ENCODE measurements around the gene SGTA. TPM values are rescaled to one million over a fixed set of nuclear protein-coding genes. Genes with fewer than 3 reads are reported as not detected.

Gene SGTA
- total and polyA plus RNA-seq, 7 donors = 63.4 to 186 (median 99.1) TPM

GRCh38 chr19:2728783-2729387, 54.2 kb downstream of the SGTA start:
- ATAC-seq (no peak), DNase-seq (no peak)
- H3K36me3 ChIP-seq (ENCODE audit: insufficient read depth in 1 of 2, low read depth in 1 of 2) = peaks cover 0 to 12% of the 10 kb centered on the region in 2 donors
- no peak overlapping the region for H3K27ac ChIP-seq
- 74 to 77% (median 77%) methylated on average over 23 of the region's 23 CpGs for WGBS, 3 donors
- H3K4me1 ChIP-seq = no peaks in the 10 kb centered on the region
- no peaks in the 10 kb centered on the region for H3K9me3 ChIP-seq
- TF ChIP-seq CTCF (IDR thresholded peaks at IDR 0.05) = no peak
- H3K27me3 ChIP-seq (ENCODE audit: insufficient read depth in 3 of 3, low read length in 2 of 3) = peaks cover 0 to 26% (median 11%) of the 10 kb centered on the region in 3 donors
- no peak overlapping the region for H3K4me3 ChIP-seq
- intact Hi-C loops (cut with DNase I) = no loop called here

GRCh38 chr19:2727640-2727944, 55.5 kb downstream of the SGTA start:
- no peak for TF ChIP-seq CTCF (IDR thresholded peaks at IDR 0.05)
- intact Hi-C loops (cut with DNase I) = no loop called here

GRCh38 chr19:2726904-2727639, 56.0 kb downstream of the SGTA start:
- peaks cover 0 to 37% (median 12%) of the 10 kb centered on the region in 3 donors for H3K27me3 ChIP-seq (ENCODE audit: insufficient read depth in 3 of 3, low read length in 2 of 3)
- peaks cover 0 to 2% of the 10 kb centered on the region in 2 donors for H3K36me3 ChIP-seq (ENCODE audit: insufficient read depth in 1 of 2, low read depth in 1 of 2)
- intact Hi-C loops (cut with DNase I) = no loop called here
- H3K4me3 ChIP-seq = no peak overlapping the region
- H3K4me1 ChIP-seq = no peaks in the 10 kb centered on the region
- no peak for DNase-seq
- no peak for TF ChIP-seq CTCF (IDR thresholded peaks at IDR 0.05)
- ATAC-seq = no peak
- 10 to 16% (median 12%) methylated on average over 25 to 26 of the region's 26 CpGs for WGBS, 3 donors
- no peaks in the 10 kb centered on the region for H3K9me3 ChIP-seq
- H3K27ac ChIP-seq = no peak overlapping the region

More at GRCh38 chr19:2727640-2727944, 55.5 kb downstream of the SGTA start:
- Histone ChIP-seq H3K27me3 (ENCODE audit: insufficient read depth in 3 of 3, low read length in 2 of 3) (peaks cover 0 to 32% (median 12%) of the 10 kb centered on the region in 3 donors), H3K4me3 (no peak overlapping the region), H3K4me1 (no peaks in the 10 kb centered on the region), H3K36me3 (ENCODE audit: insufficient read depth in 1 of 2, low read depth in 1 of 2) (peaks cover 0 to 7% of the 10 kb centered on the region in 2 donors), H3K27ac (no peak overlapping the region), H3K9me3 (no peaks in the 10 kb centered on the region)
- WGBS, 3 donors = 49 to 58% (median 52%) methylated on average over 16 of the region's 16 CpGs
- ATAC-seq = no peak
- no peak for DNase-seq

- no peaks in the 10 kb centered on the region for H3K9me3 ChIP-seq
- peak in 1 of 2 donors; percentile 4 for DNase-seq
- intact Hi-C loops (cut with DNase I) = no loop called here
- ATAC-seq = no peak
- H3K27ac ChIP-seq = no peak overlapping the region
- no peaks in the 10 kb centered on the region for H3K36me3 ChIP-seq (ENCODE audit: insufficient read depth in 1 of 2, low read depth in 1 of 2)
- no peak overlapping the region for H3K4me3 ChIP-seq
- no peaks in the 10 kb centered on the region for H3K4me1 ChIP-seq
- WGBS, 3 donors = 55 to 65% (median 56%) methylated on average over 15 of the region's 15 CpGs
- peaks cover 0 to 44% (median 18%) of the 10 kb centered on the region in 3 donors for H3K27me3 ChIP-seq (ENCODE audit: insufficient read depth in 3 of 3, low read length in 2 of 3)
- TF ChIP-seq CTCF (IDR thresholded peaks at IDR 0.05) = no peak
Observed at GRCh38 chr19:2726160-2726855, 56.8 kb downstream of the SGTA start.

Data from psoas muscle (tissue), 8 donors.